Activated CD4-positive, alpha-beta T cell treated with anti-CD3 and anti-CD28 coated beads for 4 hours (primary cell): ENCODE results near the gene IQCM.

ENCODE experiments used
- DNase-seq, 2 donors: peaks; one replicate each; pipeline ENCODE4 v3.0.0-alpha.2; 2020

IQCM gene

GRCh38 chr4:149815743-149816142, at the start of gene IQCM:
TSS of gene IQCM (minus strand) at chr4:149815843. CDS start at chr4:149742691, 73,152 bp downstream.
- no peak for DNase-seq

GRCh38 chr4:149857446-149857845, 41.8 kb upstream of the IQCM start:
- no peak for DNase-seq

- no peak for DNase-seq
Measured at GRCh38 chr4:149845743-149846142, 30.1 kb upstream of the IQCM start.

GRCh38 chr4:149841686-149842085, 26.0 kb upstream of the IQCM start:
- DNase-seq = no peak

- no peak for DNase-seq
Measured at GRCh38 chr4:149838036-149838435, 22.4 kb upstream of the IQCM start.

GRCh38 chr4:149836546-149836945, 20.9 kb upstream of the IQCM start:
- DNase-seq = no peak

- peak in 1 of 2 donors; percentile 2 for DNase-seq
Measured at GRCh38 chr4:149835280-149835679, 19.6 kb upstream of the IQCM start.

- no peak for DNase-seq
Measured at GRCh38 chr4:149831656-149832208, 16.1 kb upstream of the IQCM start.

- no peak for DNase-seq
Measured at GRCh38 chr4:149830823-149831222, 15.2 kb upstream of the IQCM start.

- DNase-seq = no peak
Measured at GRCh38 chr4:149825336-149825735, 9.7 kb upstream of the IQCM start.

- no peak for DNase-seq
Measured at GRCh38 chr4:149823769-149824221, 8.2 kb upstream of the IQCM start.

- no peak for DNase-seq
Measured at GRCh38 chr4:149801416-149801815, 14.2 kb downstream of the IQCM start.

GRCh38 chr4:149799546-149799945, 16.1 kb downstream of the IQCM start:
- no peak for DNase-seq

GRCh38 chr4:149796381-149796780, 19.3 kb downstream of the IQCM start:
- no peak for DNase-seq

- DNase-seq = no peak
Measured at GRCh38 chr4:149795256-149795655, 20.4 kb downstream of the IQCM start.

- no peak for DNase-seq
Measured at GRCh38 chr4:149794352-149794751, 21.3 kb downstream of the IQCM start.

- no peak for DNase-seq
Measured at GRCh38 chr4:149793459-149793858, 22.2 kb downstream of the IQCM start.

GRCh38 chr4:149791851-149792250, 23.8 kb downstream of the IQCM start:
- no peak for DNase-seq

- no peak for DNase-seq
Measured at GRCh38 chr4:149790172-149790907, 25.3 kb downstream of the IQCM start.

- no peak for DNase-seq
Measured at GRCh38 chr4:149788300-149788699, 27.3 kb downstream of the IQCM start.

GRCh38 chr4:149785696-149786431, 29.8 kb downstream of the IQCM start:
- no peak for DNase-seq

- DNase-seq = no peak
Measured at GRCh38 chr4:149784018-149784417, 31.6 kb downstream of the IQCM start.

- DNase-seq = no peak
Measured at GRCh38 chr4:149781150-149781549, 34.5 kb downstream of the IQCM start.

- DNase-seq = no peak
Measured at GRCh38 chr4:149768477-149768876, 47.2 kb downstream of the IQCM start.
